A549 (cell line): ENCODE results near the gene GATA5. TPM values are rescaled to one million over a fixed set of nuclear protein-coding genes. Genes with fewer than 3 reads are reported as not detected.

Source experiments
- ATAC-seq, 2 experiments: fragments of 200-7000 bp in 1 of 2; fragments of >200 bp in 1 of 2; cut with Nextera tagmentation in 1 of 2; cut with Tn5 transposase in 1 of 2; 3 replicates each; pipeline versions ENCODE4 v1.8.0 to v1.9.1; 2018 to 2020; ENCODE audit warnings: mild to moderate bottlenecking in 1 of 2, moderate library complexity in 1 of 2
- CTCF ChIA-PET: fragments of 300-600 bp; sonication (Branson Sonifier 250); formaldehyde crosslinking; extraction: SDS; loops from one replicate; lab custom pipeline; 2021; ENCODE audit warnings: antibody characterized with exemption, inconsistent platforms; lab: Yijun Ruan, JAX
- POLR2A ChIA-PET: fragments of 350-600 bp; formaldehyde crosslinking; extraction: SDS; loops from one replicate; lab custom pipeline; 2021; ENCODE audit warnings: antibody characterized with exemption, inconsistent platforms; lab: Yijun Ruan, JAX
- DNase-seq, 2 experiments: peaks; one replicate each; pipeline versions ENCODE4 v3.0.0 to v3.0.0-alpha.2; 2011 to 2016; ENCODE audit warnings: low read depth in 1 of 2, low spot score in 1 of 2
- FAIRE-seq: peaks from 2 replicates; lab custom pipeline; 2011; peaks lifted over from hg19 to GRCh38; lab: Jason Lieb, UNC
- H3K27ac ChIP-seq, 2 experiments: fragments of >200 bp; sonication (Bioruptor Twin); formaldehyde crosslinking; 3 replicates each; pipeline ENCODE4 v1.5.1; 2016 to 2017
- H3K4me1 ChIP-seq: fragments of >200 bp; sonication (Bioruptor Twin); formaldehyde crosslinking; 3 replicates; pipeline ENCODE4 v1.6.1; 2016
- H3K4me2 ChIP-seq: fragments of >200 bp; sonication (Bioruptor Twin); formaldehyde crosslinking; 3 replicates; pipeline ENCODE4 v1.6.1; 2016
- H3K4me3 ChIP-seq: fragments of >200 bp; sonication (Bioruptor Twin); formaldehyde crosslinking; 3 replicates; pipeline ENCODE4 v1.5.1; 2016
- H3K9me3 ChIP-seq: fragments of >200 bp; sonication (Bioruptor Twin); formaldehyde crosslinking; 3 replicates; pipeline ENCODE4 v1.6.1; 2016
- CBX8 ChIP-seq: fragments of 200-600 bp; sonication (generic); IDR thresholded peaks from 2 replicates; pipeline ENCODE4 v1.6.1; 2016
- CEBPB ChIP-seq, 2 experiments: fragments of >200 bp in 1 of 2; sonication (Bioruptor Twin) in 1 of 2; formaldehyde crosslinking in 1 of 2; IDR thresholded peaks; 2 replicates each; pipeline ENCODE4 v1.6.1; 2012 to 2016
- CHD4 ChIP-seq: fragments of 200-600 bp; sonication (generic); IDR thresholded peaks from 2 replicates; pipeline ENCODE4 v1.6.1; 2016; ENCODE audit warnings: antibody characterized with exemption, mild to moderate bottlenecking, borderline replicate concordance
- ELK1 ChIP-seq: fragments of 150-350 bp; IDR thresholded peaks from 2 replicates; pipeline ENCODE4 v1.6.1; 2014; ENCODE audit warnings: low read depth, mild to moderate bottlenecking, low read length
- FOSL2 ChIP-seq, 2 experiments: fragments of 450-650 bp in 1 of 2; fragments of >200 bp in 1 of 2; sonication (Bioruptor Twin) in 1 of 2; formaldehyde crosslinking; IDR thresholded peaks; 2 replicates each; pipeline versions ENCODE4 v1.5.0 to v1.6.1; 2016 to 2020; ENCODE audit warnings: mild to moderate bottlenecking in 1 of 2, moderate library complexity in 1 of 2
- HES2 ChIP-seq: fragments of >200 bp; sonication (Bioruptor Twin); formaldehyde crosslinking; IDR thresholded peaks from 2 replicates; pipeline ENCODE4 v1.6.1; 2016
- HMGXB4 ChIP-seq: fragments of 250-450 bp; sonication (Bioruptor Pico); IDR thresholded peaks from 2 replicates; pipeline ENCODE4 v1.5.0; 2021; ENCODE audit warnings: mild to moderate bottlenecking, moderate library complexity, borderline replicate concordance
- JUNB ChIP-seq: fragments of >200 bp; sonication (Bioruptor Twin); formaldehyde crosslinking; IDR thresholded peaks from 2 replicates; pipeline ENCODE4 v1.6.1; 2016
- MAFK ChIP-seq: fragments of 450-650 bp; IDR thresholded peaks from 2 replicates; pipeline ENCODE4 v1.6.1; 2014; ENCODE audit not compliant: partially characterized antibody
- MAX ChIP-seq: IDR thresholded peaks from 2 replicates; pipeline ENCODE4 v1.6.1; 2012
- NFE2L2 ChIP-seq: fragments of 150-350 bp; conservative IDR thresholded peaks from 2 replicates; pipeline ENCODE4 v1.6.1; 2014; ENCODE audit warnings: low read length
- NPAS2 ChIP-seq: fragments of 250-450 bp; sonication (Bioruptor Pico); IDR thresholded peaks from 2 replicates; pipeline ENCODE4 v1.8.0; 2022; ENCODE audit warnings: mild to moderate bottlenecking, moderate library complexity, borderline replicate concordance
- PHF8 ChIP-seq: fragments of 200-600 bp; sonication (generic); IDR thresholded peaks from 2 replicates; pipeline ENCODE4 v1.6.1; 2016; ENCODE audit warnings: low read depth, mild to moderate bottlenecking, antibody characterized with exemption, moderate library complexity, borderline replicate concordance
- SMC3 ChIP-seq: fragments of >200 bp; sonication (Bioruptor Twin); formaldehyde crosslinking; IDR thresholded peaks from 3 replicates; pipeline ENCODE4 v1.6.1; 2018; ENCODE audit warnings: inconsistent platforms
- TP53 ChIP-seq: fragments of 250-450 bp; sonication (Bioruptor Pico); IDR thresholded peaks from 2 replicates; pipeline ENCODE4 v1.5.0; 2021; ENCODE audit warnings: mild to moderate bottlenecking, moderate library complexity
- ZFP36 ChIP-seq: fragments of 450-650 bp; IDR thresholded peaks from 2 replicates; pipeline ENCODE4 v1.6.1; 2014; ENCODE audit warnings: borderline replicate concordance; ENCODE audit not compliant: partially characterized antibody
- WGBS: methylation state at CpG from one replicate; pipeline ENCODE4 v1.1.6; 2017; ENCODE audit errors: missing lambda C conversion rate; 5-methylcytosine and 5-hydroxymethylcytosine counted together
- polyA plus RNA-seq, 4 experiments: library from polyadenylated mRNA; depleted of rRNA in 3 of 4; stranded (reverse); fragments of >200 nt; fragmentation: RNase III in 1 of 4; extraction: RNeasy Plus Mini Kit Qiagen cat#74134 plus additional on column Dnase treatment in 1 of 4; gene quantifications; 2 replicates in 3 of 4; 3 replicates in 1 of 4; pipeline ENCODE4 v1.2.3, GENCODE V29; 2011 to 2017

The GATA5 gene
- polyA plus RNA-seq, 2 of the 4 experiments (the other 2 are of a cell fraction), result 0.21 to 0.72 TPM

GRCh38 chr20:62446481-62446880 lies 29.3 kb downstream of the GATA5 start:
- FAIRE-seq (no peak), DNase-seq (no peak), ATAC-seq (no peak)
- POLR2A ChIA-PET, result no interaction called here
- CTCF ChIA-PET, result interaction anchor here (1.8 kb wide), 1 partner anchor 170 kb away, joined by 5 read pairs; no protein-coding TSS in a partner anchor
- H3K9me3 ChIP-seq, result no peaks in the 10 kb centered on the region
- H3K4me2 ChIP-seq, result no peak overlapping the region
- H3K4me1 ChIP-seq, result no peaks in the 10 kb centered on the region
- TF ChIP-seq MAFK (peak; percentile 70), PHF8 (no peak)
- H3K4me3 ChIP-seq, result no peak overlapping the region
- 42% methylated on average over 11 of the region's 12 CpGs for WGBS
- H3K27ac ChIP-seq, result no peak overlapping the region

GRCh38 chr20:62445553-62446340 lies 30.0 kb downstream of the GATA5 start:
- Histone ChIP-seq H3K9me3 (no peaks in the 10 kb centered on the region), H3K4me1 (no peaks in the 10 kb centered on the region), H3K4me2 (no peak overlapping the region), H3K4me3 (no peak overlapping the region), H3K27ac (no peak overlapping the region)
- no peak for FAIRE-seq
- ChIA-PET POLR2A (no interaction called here), CTCF (interaction anchor here (0.5 to 1.2 kb wide), 4 partner anchors 32 to 482 kb away, joined by 3 to 5 read pairs (median 3); no protein-coding TSS in a partner anchor)
- no peak for ATAC-seq
- 58% methylated on average over 9 of the region's 36 CpGs for WGBS
- no peak for DNase-seq
- TF ChIP-seq CEBPB (IDR thresholded peaks at IDR 0.05) (no peak), TP53 (CRISPR knock-in tag) (no peak), HES2 (no peak), JUNB (no peak), MAX (no peak), ZFP36 (peak; percentile 43)
- TF ChIP-seq, all 56 proteins: peak for 1

- 58% methylated on average over 6 of the region's 6 CpGs for WGBS
- no peak overlapping the region for H3K4me2 ChIP-seq
- no peak for ATAC-seq
- DNase-seq, result no peak
- ChIA-PET POLR2A (no interaction called here), CTCF (interaction anchor here (1.0 to 1.5 kb wide), 4 partner anchors 55 to 483 kb away, joined by 3 to 6 read pairs (median 4); no protein-coding TSS in a partner anchor)
- TF ChIP-seq NFE2L2, result no peak
- no peak for TF ChIP-seq JUNB
- no peak for TF ChIP-seq CBX8
- TF ChIP-seq HMGXB4, result no peak
- TF ChIP-seq SMC3, result no peak
- no peak for TF ChIP-seq NPAS2
- TF ChIP-seq FOSL2 (IDR thresholded peaks at IDR 0.05), result no peak
- no peak for TF ChIP-seq FOSL2 (CRISPR knock-in tag; IDR thresholded peaks at IDR 0.05)
- TF ChIP-seq CHD4, result no peak
- TF ChIP-seq ELK1, result no peak
- H3K9me3 ChIP-seq, result no peaks in the 10 kb centered on the region
- H3K4me1 ChIP-seq, result no peaks in the 10 kb centered on the region
- H3K4me3 ChIP-seq, result no peak overlapping the region
- no peak overlapping the region for H3K27ac ChIP-seq
- no peak for FAIRE-seq
Measured at GRCh38 chr20:62444286-62444685, 31.5 kb downstream of the GATA5 start.
